Stomach (tissue), 4 donors: ENCODE data around the gene PRR22.

Experiments
- EP300 ChIP-seq: sonication (generic); formaldehyde crosslinking; IDR thresholded peaks from one replicate; pipeline ENCODE4 v1.6.1; 2017; ENCODE audit warnings: antibody characterized with exemption
- POLR2A ChIP-seq, 4 donors: fragments of 450-650 bp; IDR thresholded peaks; one replicate each; pipeline ENCODE4 v1.6.1; 2016; ENCODE audit warnings: antibody characterized with exemption in 4 of 4, control low read depth in 2 of 4, mild to moderate bottlenecking in 1 of 4, moderate library complexity in 1 of 4
- POLR2AphosphoS5 ChIP-seq, 3 donors: sonication (generic); formaldehyde crosslinking; IDR thresholded peaks; one replicate each; pipeline ENCODE4 v1.6.1; 2016; ENCODE audit warnings: antibody characterized with exemption in 3 of 3
- TF ChIP-seq, protein P1 (sequence below), 7 experiments: fragments of 450-650 bp in 4 of 7; fragments of 200-600 bp in 3 of 7; sonication (generic) in 3 of 7; IDR thresholded peaks; one replicate each; pipeline ENCODE4 v1.5.1; 2016 to 2019; ENCODE audit warnings: antibody characterized with exemption in 7 of 7, control low read depth in 2 of 7, mild to moderate bottlenecking in 1 of 7

DNA sequence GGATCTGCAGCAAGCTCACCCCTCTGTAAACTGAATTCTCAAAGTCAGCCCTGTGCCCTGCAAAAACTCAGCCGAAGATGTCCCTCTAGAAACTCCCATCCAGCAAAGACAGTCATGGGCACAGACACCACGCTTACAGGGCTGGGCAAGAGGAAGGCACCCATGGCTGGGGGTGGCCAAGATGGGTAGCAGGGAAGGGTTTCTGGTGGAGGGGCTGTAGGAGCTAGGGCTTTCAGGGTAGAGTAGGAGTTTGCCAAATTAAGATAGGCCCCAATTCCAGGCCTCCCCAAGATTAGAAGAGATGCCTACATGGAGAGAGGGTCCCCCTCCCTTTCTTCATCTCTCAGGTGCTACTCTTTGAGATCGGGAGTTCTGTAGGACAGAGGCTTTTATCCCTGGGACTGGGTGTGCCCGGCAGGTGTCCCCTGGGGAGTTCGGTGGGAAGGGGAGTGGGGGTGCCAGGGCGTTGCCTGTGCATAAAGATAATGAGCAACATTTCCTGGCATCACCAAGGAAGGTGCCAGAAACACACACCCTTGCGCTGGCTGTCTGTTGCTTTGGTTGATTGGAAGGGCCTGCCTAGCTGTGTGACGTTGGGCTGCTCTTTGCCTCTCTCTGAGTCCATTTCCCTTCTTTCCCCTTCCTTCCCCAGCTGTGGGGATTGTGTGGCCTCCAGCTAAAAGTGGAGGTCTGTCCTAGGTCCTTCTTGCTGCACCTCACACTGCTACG is 29.7 kb upstream of the PRR22 start:
- TF ChIP-seq, protein P1, sequence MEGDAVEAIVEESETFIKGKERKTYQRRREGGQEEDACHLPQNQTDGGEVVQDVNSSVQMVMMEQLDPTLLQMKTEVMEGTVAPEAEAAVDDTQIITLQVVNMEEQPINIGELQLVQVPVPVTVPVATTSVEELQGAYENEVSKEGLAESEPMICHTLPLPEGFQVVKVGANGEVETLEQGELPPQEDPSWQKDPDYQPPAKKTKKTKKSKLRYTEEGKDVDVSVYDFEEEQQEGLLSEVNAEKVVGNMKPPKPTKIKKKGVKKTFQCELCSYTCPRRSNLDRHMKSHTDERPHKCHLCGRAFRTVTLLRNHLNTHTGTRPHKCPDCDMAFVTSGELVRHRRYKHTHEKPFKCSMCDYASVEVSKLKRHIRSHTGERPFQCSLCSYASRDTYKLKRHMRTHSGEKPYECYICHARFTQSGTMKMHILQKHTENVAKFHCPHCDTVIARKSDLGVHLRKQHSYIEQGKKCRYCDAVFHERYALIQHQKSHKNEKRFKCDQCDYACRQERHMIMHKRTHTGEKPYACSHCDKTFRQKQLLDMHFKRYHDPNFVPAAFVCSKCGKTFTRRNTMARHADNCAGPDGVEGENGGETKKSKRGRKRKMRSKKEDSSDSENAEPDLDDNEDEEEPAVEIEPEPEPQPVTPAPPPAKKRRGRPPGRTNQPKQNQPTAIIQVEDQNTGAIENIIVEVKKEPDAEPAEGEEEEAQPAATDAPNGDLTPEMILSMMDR (IDR thresholded peaks at IDR 0.05): no peak
- no peak for TF ChIP-seq POLR2AphosphoS5 (IDR thresholded peaks at IDR 0.05)
- TF ChIP-seq POLR2A (IDR thresholded peaks at IDR 0.05): no peak
- TF ChIP-seq EP300: no peak
